Measurements from ENCODE around the gene IRF7. TPM values are rescaled to one million over a fixed set of nuclear protein-coding genes. Genes with fewer than 3 reads are reported as not detected.

The IRF7 gene
- total and polyA plus RNA-seq, 2 donors (not counting 3 experiments of a cell fraction or from before 2014, with no cell fraction given), result 12.6 to 14.7 TPM

GRCh38 chr11:586376-587316 is 29.1 kb downstream of the IRF7 start:
- H3K27me3 ChIP-seq (ENCODE audit: control insufficient read depth in 2 of 2, insufficient read depth in 2 of 2, low read length in 2 of 2), result no peaks in the 10 kb centered on the region
- TF ChIP-seq CTCF (IDR thresholded peaks at IDR 0.05; ENCODE audit: extremely low read depth in 1 of 2, insufficient read depth in 1 of 2, low read depth in 1 of 2, low read length in 2 of 2) (no peak), JUN (IDR thresholded peaks at IDR 0.05; ENCODE audit: borderline replicate concordance, insufficient read depth, insufficient read length, low read depth) (no peak), MYC (IDR thresholded peaks at IDR 0.05; ENCODE audit: low read depth, low read length) (no peak), MAX (IDR thresholded peaks at IDR 0.05; ENCODE audit: insufficient read depth, insufficient read length) (no peak), EZH2 (IDR thresholded peaks at IDR 0.05; ENCODE audit: borderline replicate concordance, low read depth, low read length, severe bottlenecking) (no peak), POLR2AphosphoS5 (IDR thresholded peaks at IDR 0.05; ENCODE audit: insufficient read depth, low read depth, low read length) (no peak), FOS (IDR thresholded peaks at IDR 0.05; ENCODE audit: borderline replicate concordance, insufficient read depth, low read length) (no peak), POLR2A (IDR thresholded peaks at IDR 0.05; ENCODE audit: low read depth, low read length) (no peak), GATA2 (IDR thresholded peaks at IDR 0.05; ENCODE audit: insufficient read depth, insufficient read length, low read depth, low read length) (no peak)
- intact Hi-C loops (cut with micrococcal nuclease), result no loop called here
- H3K9me3 ChIP-seq (replicated peaks; ENCODE audit: control insufficient read depth, insufficient read depth, low read length), result no peaks in the 10 kb centered on the region
- peaks cover 11% of the 10 kb centered on the region for H3K4me1 ChIP-seq (ENCODE audit: control insufficient read depth, extremely low read depth, insufficient read depth, low read length)
- no TSS peak for BruUV-seq (replicated peaks)
- DNase-seq (ENCODE audit: low read depth, low spot score), result no peak
- H3K4me2 ChIP-seq (ENCODE audit: insufficient read depth, low read length), result no peak overlapping the region
- ChIA-PET CTCF (no interaction called here), POLR2A (no interaction called here)
- peaks cover 6 to 35% of the 10 kb centered on the region in 2 experiments for H3K36me3 ChIP-seq (ENCODE audit: control insufficient read depth in 2 of 2, extremely low read depth in 1 of 2, insufficient read depth in 2 of 2, low read length in 2 of 2)
- H2AFZ ChIP-seq (ENCODE audit: low read depth, low read length), result no peak overlapping the region
- FAIRE-seq, result no peak
- dilution Hi-C loops (cut with MboI; ENCODE audit: extremely low pct_ligation_motif_present, low sequenced_read_pairs), result no loop called here
- no peak overlapping the region for H3K4me3 ChIP-seq (replicated peaks in 1 of 3; ENCODE audit: insufficient read depth in 1 of 3, low read depth in 1 of 3, low read length in 3 of 3)
- H4K20me1 ChIP-seq (replicated peaks; ENCODE audit: control insufficient read depth, extremely low read depth, insufficient read depth, low read length), result no peaks in the 10 kb centered on the region
- no peaks in the 10 kb centered on the region for H3K9me1 ChIP-seq (replicated peaks; ENCODE audit: control insufficient read depth, extremely low read depth, insufficient read depth, low read length)
- no peak overlapping the region for H3K9ac ChIP-seq (replicated peaks; ENCODE audit: extremely low read depth, insufficient read depth, low read length)
- H3K27ac ChIP-seq (ENCODE audit: insufficient read depth, low read depth, low read length), result no peak overlapping the region
- peaks cover 23% of the 10 kb centered on the region for H3K79me2 ChIP-seq (ENCODE audit: control insufficient read depth, insufficient read depth, low read length)
